OCI-LY7 (cell line): Measurements from ENCODE around the gene SLC5A10. TPM values are rescaled to one million over a fixed set of nuclear protein-coding genes. Genes with fewer than 3 reads are reported as not detected.

Source experiments
- BruUV-seq: library from RNA; stranded (reverse); fragments of 400-500 nt; replicated peaks from 2 replicates; lab custom pipeline; 2021; lab: Mats Ljungman, UMichigan
- CTCF ChIA-PET: fragments of 300-600 bp; sonication (Branson Sonifier 250); formaldehyde crosslinking; loops from one replicate; lab custom pipeline; 2022; ENCODE audit warnings: antibody characterized with exemption; ENCODE audit not compliant: unreplicated experiment; lab: Charles Lee
- POLR2A ChIA-PET: fragments of 300-600 bp; sonication (Branson Sonifier 250); formaldehyde crosslinking; loops from one replicate; lab custom pipeline; 2022; ENCODE audit warnings: antibody characterized with exemption; lab: Charles Lee
- DNase-seq: peaks from one replicate; pipeline ENCODE4 v3.0.0-alpha.2; 2015; ENCODE audit warnings: low spot score
- H2AFZ ChIP-seq: fragments of 200-600 bp; sonication (generic), shearing (Covaris generic); 2 replicates; pipeline ENCODE4 v1.6.1; 2014; ENCODE audit warnings: mild to moderate bottlenecking, antibody characterized with exemption, low read length, moderate library complexity
- H3K27ac ChIP-seq: fragments of 200-600 bp; sonication (generic); 2 replicates; pipeline ENCODE4 v1.5.1; 2014; ENCODE audit warnings: mixed run types, low read depth, mild to moderate bottlenecking, moderate library complexity, low read length, inconsistent platforms; ENCODE audit not compliant: poor library complexity, severe bottlenecking
- H3K36me3 ChIP-seq: fragments of 200-600 bp; sonication (generic); 2 replicates; pipeline ENCODE4 v1.6.1; 2014; ENCODE audit warnings: mild to moderate bottlenecking, antibody characterized with exemption, low read length, moderate library complexity, mixed read lengths; ENCODE audit not compliant: insufficient read depth
- H3K4me1 ChIP-seq: fragments of 200-600 bp; sonication (generic); 2 replicates; pipeline ENCODE4 v1.5.1; 2014; ENCODE audit warnings: mild to moderate bottlenecking, low read length; ENCODE audit not compliant: insufficient read depth, poor library complexity, severe bottlenecking
- H3K4me2 ChIP-seq: fragments of 200-600 bp; sonication (generic); 2 replicates; pipeline ENCODE4 v1.6.1; 2014; ENCODE audit warnings: mild to moderate bottlenecking, low read length
- H3K4me3 ChIP-seq: fragments of 200-600 bp; sonication (generic); 2 replicates; pipeline ENCODE4 v1.5.1; 2014; ENCODE audit warnings: mild to moderate bottlenecking, low read depth, low read length; ENCODE audit not compliant: poor library complexity, severe bottlenecking
- H3K79me2 ChIP-seq: fragments of 200-600 bp; sonication (generic); 2 replicates; pipeline ENCODE4 v1.6.1; 2016; ENCODE audit warnings: low read depth, mild to moderate bottlenecking, low read length, moderate library complexity, mixed read lengths; ENCODE audit not compliant: insufficient read depth
- H3K9me2 ChIP-seq: fragments of 200-600 bp; sonication (generic); 2 replicates; pipeline ENCODE4 v1.6.1; 2016; ENCODE audit warnings: mild to moderate bottlenecking, low read length, mixed read lengths; ENCODE audit not compliant: insufficient read depth
- H3K9me3 ChIP-seq: fragments of 200-600 bp; sonication (generic); 2 replicates; pipeline ENCODE4 v1.6.1; 2014; ENCODE audit warnings: mild to moderate bottlenecking, mixed run types, low read length, mixed read lengths
- H4K20me1 ChIP-seq: fragments of 200-600 bp; sonication (generic); 2 replicates; pipeline ENCODE4 v1.6.1; 2014; ENCODE audit warnings: mild to moderate bottlenecking, antibody characterized with exemption, low read length, moderate library complexity, mixed read lengths; ENCODE audit not compliant: insufficient read depth
- CTCF ChIP-seq: fragments of 200-600 bp; sonication (generic); conservative IDR thresholded peaks from 2 replicates; pipeline ENCODE4 v1.5.1; 2014; ENCODE audit warnings: mild to moderate bottlenecking, antibody characterized with exemption, low read length, moderate library complexity, mixed read lengths
- EZH2phosphoT487 ChIP-seq: fragments of 200-600 bp; sonication (generic); IDR thresholded peaks from 2 replicates; pipeline ENCODE4 v1.6.1; 2018; ENCODE audit warnings: low read depth, borderline replicate concordance, mild to moderate bottlenecking, mixed run types, antibody characterized with exemption, low read length, moderate library complexity, mixed read lengths
- intact Hi-C: fragments of 100-400 bp; cut with micrococcal nuclease; formaldehyde crosslinking; loops from one replicate; pipeline ENCODE4 v1.10.0; 2022; ENCODE audit not compliant: unreplicated experiment
- total RNA-seq, 2 experiments: library from RNA; depleted of rRNA in 1 of 2; stranded (reverse); fragments of >200 nt in 1 of 2; shearing (Covaris generic) in 1 of 2; gene quantifications; 2 replicates each; pipeline ENCODE4 v1.2.3, GENCODE V29; 2014 to 2022

Gene SLC5A10
- total RNA-seq, 2 experiments from 2014 or later = not detected

DNA sequence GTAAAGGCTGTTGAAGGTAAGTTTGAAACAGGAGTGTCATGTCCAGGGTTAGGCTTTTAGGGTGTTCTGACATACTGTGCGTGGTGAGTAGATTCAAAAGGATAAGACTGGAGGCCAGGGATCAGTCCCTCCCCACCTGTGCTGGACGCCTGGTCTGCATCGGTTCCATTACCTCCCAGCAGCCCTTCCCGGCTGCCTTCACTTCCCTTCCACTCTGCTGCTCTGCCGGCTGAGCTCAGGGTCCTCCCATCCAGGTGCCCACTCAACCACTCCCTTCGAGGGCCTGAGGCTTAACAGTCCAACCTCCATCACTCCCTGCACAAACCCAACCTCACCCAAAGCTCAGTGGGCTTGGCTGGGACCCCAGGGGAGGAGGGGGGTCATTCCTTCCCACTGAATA, 4.1 kb upstream of the SLC5A10 start:
- CTCF ChIA-PET = interaction anchor here (0.6 kb wide), 1 partner anchor 90 kb away, joined by 9 read pairs; the partner anchor contains the start of gene PRPSAP2
- intact Hi-C loops = no loop called here
- H3K4me1 ChIP-seq = peaks cover 12% of the 10 kb centered on the region
- no TSS peak for BruUV-seq
- DNase-seq = no peak
- H3K9me3 ChIP-seq = no peaks in the 10 kb centered on the region
- H3K4me2 ChIP-seq = no peak overlapping the region
- no peak overlapping the region for H2AFZ ChIP-seq
- POLR2A ChIA-PET = no interaction called here
- no peaks in the 10 kb centered on the region for H3K36me3 ChIP-seq
- no peak overlapping the region for H3K4me3 ChIP-seq
- no peaks in the 10 kb centered on the region for H4K20me1 ChIP-seq
- TF ChIP-seq EZH2phosphoT487 (no peak), CTCF (no peak)
- no peak overlapping the region for H3K27ac ChIP-seq
- H3K9me2 ChIP-seq = no peaks in the 10 kb centered on the region
- H3K79me2 ChIP-seq = no peaks in the 10 kb centered on the region

GRCh38 chr17:18948476-18949006, 3.4 kb upstream of the SLC5A10 start:
- ChIA-PET POLR2A (no interaction called here), CTCF (interaction anchor here (0.6 kb wide), 1 partner anchor 91 kb away, joined by 9 read pairs; the partner anchor contains the start of gene PRPSAP2)
- Histone ChIP-seq H3K79me2 (no peaks in the 10 kb centered on the region), H3K4me1 (peaks cover 12% of the 10 kb centered on the region), H3K27ac (no peak overlapping the region), H4K20me1 (no peaks in the 10 kb centered on the region), H3K9me2 (no peaks in the 10 kb centered on the region), H3K9me3 (no peaks in the 10 kb centered on the region), H3K36me3 (no peaks in the 10 kb centered on the region), H3K4me2 (no peak overlapping the region), H2AFZ (no peak overlapping the region), H3K4me3 (no peak overlapping the region)
- intact Hi-C loops = no loop called here
- no TSS peak for BruUV-seq
- TF ChIP-seq CTCF = no peak
- TF ChIP-seq EZH2phosphoT487 = no peak
- no peak for DNase-seq

GRCh38 chr17:18949566-18949965, 2.4 kb upstream of the SLC5A10 start:
- POLR2A ChIA-PET = interaction anchor here (1.2 kb wide), 1 partner anchor 11 kb away, joined by 3 read pairs; no protein-coding TSS in a partner anchor
- BruUV-seq = no TSS peak
- no peak for TF ChIP-seq EZH2phosphoT487
- intact Hi-C loops = no loop called here
- no peaks in the 10 kb centered on the region for H3K36me3 ChIP-seq
- no peak overlapping the region for H2AFZ ChIP-seq
- H4K20me1 ChIP-seq = no peaks in the 10 kb centered on the region
- no peak overlapping the region for H3K27ac ChIP-seq
- no peak overlapping the region for H3K4me2 ChIP-seq
- H3K4me3 ChIP-seq = no peak overlapping the region
- peaks cover 8% of the 10 kb centered on the region for H3K4me1 ChIP-seq
- DNase-seq = no peak
- CTCF ChIA-PET = interaction anchor here (0.7 kb wide), 1 partner anchor 9 kb away, joined by 3 read pairs; no protein-coding TSS in a partner anchor
- no peaks in the 10 kb centered on the region for H3K79me2 ChIP-seq
- H3K9me3 ChIP-seq = no peaks in the 10 kb centered on the region
- no peaks in the 10 kb centered on the region for H3K9me2 ChIP-seq
